ENCODE data around the gene ING5.
"Not testable (repeated sequence)": the region's sequence is repeated elsewhere in the genome, so short reads cannot be mapped to it uniquely, and the experiment has no call there.

The ING5 gene

GRCh38 chr2:241732513-241733186 lies 30.8 kb downstream of the ING5 start:
- H3K4me3 ChIP-seq (ENCODE audit: low read depth in 1 of 2, low read length in 2 of 2); ATAC-seq (ENCODE audit: insufficient read depth, low read depth); H3K9ac ChIP-seq (ENCODE audit: low read depth, low read length); H4K20me1 ChIP-seq (ENCODE audit: insufficient read depth, low read length); H3K36me3 ChIP-seq (ENCODE audit: insufficient read depth, low read length); H2AFZ ChIP-seq (ENCODE audit: low read depth, low read length); H3K9me3 ChIP-seq (ENCODE audit: insufficient read depth, low read length, severe bottlenecking); H3K27me3 ChIP-seq (ENCODE audit: insufficient read depth, low read length, poor library complexity); H3K27ac ChIP-seq (ENCODE audit: low read length); H3K4me2 ChIP-seq (ENCODE audit: insufficient read depth, low read length): not testable (repeated sequence)
- H3K4me1 ChIP-seq (ENCODE audit: insufficient read depth, low read length): peaks cover 17% of the 10 kb centered on the region
- peak; percentile 33 for TF ChIP-seq CTCF (IDR thresholded peaks at IDR 0.05; ENCODE audit: borderline replicate concordance, extremely low read depth, low read length, poor library complexity, severe bottlenecking)
- H3K79me2 ChIP-seq (ENCODE audit: insufficient read depth, low read length): peaks cover 15% of the 10 kb centered on the region
- peak; percentile 43 for DNase-seq

DNA sequence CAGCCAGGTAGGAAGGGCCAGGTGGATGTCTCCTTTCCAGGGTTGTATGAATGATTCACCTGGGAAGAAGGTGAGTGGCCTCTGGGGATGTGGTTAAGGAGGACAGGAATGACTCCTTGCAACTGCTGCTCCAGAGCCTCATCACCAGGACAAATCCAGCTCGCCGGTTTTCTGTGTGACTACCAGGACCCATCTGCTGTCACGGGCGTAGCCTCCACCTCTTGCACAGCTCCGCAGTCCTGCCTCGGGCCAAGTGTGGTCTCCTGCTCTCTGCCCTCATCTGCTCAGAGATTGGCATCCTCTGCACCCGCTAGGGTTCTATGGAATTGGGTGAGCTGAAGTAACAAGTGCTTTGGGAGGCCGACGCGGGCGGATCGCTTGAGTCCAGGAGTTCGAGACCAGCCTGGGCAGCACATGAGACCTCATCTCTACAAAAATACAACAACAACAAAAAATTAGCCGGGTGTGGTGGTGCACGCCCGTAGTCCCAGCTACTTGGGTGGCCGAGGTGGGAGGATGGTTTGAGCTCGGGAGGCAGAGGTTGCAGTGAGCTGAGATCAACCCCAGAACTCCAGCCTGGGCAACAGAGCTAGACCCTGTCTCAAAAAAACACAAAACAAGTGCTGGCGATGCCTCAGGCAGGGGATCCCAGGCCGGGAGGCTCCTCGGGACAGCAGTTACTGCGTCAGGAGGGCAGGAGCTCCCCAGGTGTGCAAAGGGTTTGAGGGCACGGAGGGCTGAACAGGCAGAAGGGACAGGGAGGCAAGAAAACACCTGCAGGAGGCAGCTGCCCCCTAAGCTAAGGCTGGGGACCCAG lies 31.8 kb downstream of the ING5 start:
- H3K27me3 ChIP-seq (ENCODE audit: insufficient read depth, low read length, poor library complexity): no peaks in the 10 kb centered on the region
- DNase-seq (no peak), ATAC-seq (ENCODE audit: insufficient read depth, low read depth) (no peak)
- H4K20me1 ChIP-seq (ENCODE audit: insufficient read depth, low read length): peaks cover 7% of the 10 kb centered on the region; the same call in 1 of the 2 replicates
- H2AFZ ChIP-seq (ENCODE audit: low read depth, low read length): peak overlapping the region; percentile 96
- TF ChIP-seq CTCF (IDR thresholded peaks at IDR 0.05; ENCODE audit: borderline replicate concordance, extremely low read depth, low read length, poor library complexity, severe bottlenecking) (no peak), EZH2 (IDR thresholded peaks at IDR 0.05; ENCODE audit: borderline replicate concordance, low read depth, low read length, severe bottlenecking) (no peak)
- H3K79me2 ChIP-seq (ENCODE audit: insufficient read depth, low read length): peaks cover 18% of the 10 kb centered on the region
- no peaks in the 10 kb centered on the region for H3K9me3 ChIP-seq (ENCODE audit: insufficient read depth, low read length, severe bottlenecking)
- peak overlapping the region; percentile 64 for H3K27ac ChIP-seq (ENCODE audit: low read length)
- peak overlapping the region; percentile 98 for H3K9ac ChIP-seq (ENCODE audit: low read depth, low read length)
- peak overlapping the region; percentile 25 to 98; a peak in 3 of 4 replicates for H3K4me3 ChIP-seq (ENCODE audit: low read depth in 1 of 2, low read length in 2 of 2)
- peaks cover 14% of the 10 kb centered on the region for H3K36me3 ChIP-seq (ENCODE audit: insufficient read depth, low read length)
- H3K4me2 ChIP-seq (ENCODE audit: insufficient read depth, low read length): peak overlapping the region; percentile 98
- peaks cover 17% of the 10 kb centered on the region for H3K4me1 ChIP-seq (ENCODE audit: insufficient read depth, low read length)

DNA sequence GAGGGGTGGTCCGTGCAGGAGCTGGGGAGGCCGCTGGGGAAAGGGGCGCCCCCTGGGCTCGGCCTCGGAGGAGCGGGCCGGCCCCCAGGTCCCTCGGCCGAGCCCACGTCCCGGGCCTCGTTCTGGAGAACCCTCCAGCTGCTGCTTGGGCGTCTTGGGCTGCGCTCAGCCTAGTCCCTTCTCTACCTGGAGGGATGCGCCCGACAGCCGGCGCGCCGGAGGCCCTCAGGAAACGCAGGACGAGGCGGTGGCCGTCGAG lies 32.3 kb downstream of the ING5 start:
- TF ChIP-seq EZH2 (IDR thresholded peaks at IDR 0.05; ENCODE audit: borderline replicate concordance, low read depth, low read length, severe bottlenecking): no peak
- peak; percentile 30 for TF ChIP-seq CTCF (IDR thresholded peaks at IDR 0.05; ENCODE audit: borderline replicate concordance, extremely low read depth, low read length, poor library complexity, severe bottlenecking)
- H3K4me2 ChIP-seq (ENCODE audit: insufficient read depth, low read length): peak overlapping the region; percentile 98
- H3K9me3 ChIP-seq (ENCODE audit: insufficient read depth, low read length, severe bottlenecking): no peaks in the 10 kb centered on the region
- H3K4me3 ChIP-seq (ENCODE audit: low read depth in 1 of 2, low read length in 2 of 2): peak overlapping the region; percentile 25 to 98; a peak in 3 of 4 replicates
- peaks cover 17% of the 10 kb centered on the region for H3K4me1 ChIP-seq (ENCODE audit: insufficient read depth, low read length)
- H3K9ac ChIP-seq (ENCODE audit: low read depth, low read length): peak overlapping the region; percentile 98
- ATAC-seq (ENCODE audit: insufficient read depth, low read depth) (no peak), DNase-seq (no peak)
- H3K27me3 ChIP-seq (ENCODE audit: insufficient read depth, low read length, poor library complexity): no peaks in the 10 kb centered on the region
- peaks cover 12% of the 10 kb centered on the region; the same call in 1 of the 2 replicates for H4K20me1 ChIP-seq (ENCODE audit: insufficient read depth, low read length)
- peaks cover 15% of the 10 kb centered on the region; the same call in 1 of the 2 replicates for H3K36me3 ChIP-seq (ENCODE audit: insufficient read depth, low read length)
- peaks cover 20% of the 10 kb centered on the region for H3K79me2 ChIP-seq (ENCODE audit: insufficient read depth, low read length)
- H3K27ac ChIP-seq (ENCODE audit: low read length): peak overlapping the region; percentile 64
- H2AFZ ChIP-seq (ENCODE audit: low read depth, low read length): peak overlapping the region; percentile 96
